SK-N-SH treated with all-trans-retinoic acid at 6 μM for 48 hours (cell line): ENCODE results near the gene SV2B.

Experiments
- ATAC-seq: fragments of 200-7000 bp; cut with Tn5 transposase; 3 replicates; pipeline ENCODE4 v1.9.1; 2020; ENCODE audit warnings: mild to moderate bottlenecking, moderate library complexity
- ARNTL ChIP-seq: fragments of 450-650 bp; formaldehyde crosslinking; IDR thresholded peaks from 2 replicates; pipeline ENCODE4 v1.5.0; 2020; ENCODE audit warnings: low read depth, mild to moderate bottlenecking, moderate library complexity, borderline replicate concordance
- BACH2 ChIP-seq: fragments of 250-450 bp; sonication (Bioruptor Pico); IDR thresholded peaks from 2 replicates; pipeline ENCODE4 v1.9.0; 2021; ENCODE audit warnings: mild to moderate bottlenecking, borderline replicate concordance
- CSDC2 ChIP-seq: fragments of 250-450 bp; sonication (Bioruptor Pico); IDR thresholded peaks from 2 replicates; pipeline ENCODE4 v1.5.0; 2020; ENCODE audit warnings: mild to moderate bottlenecking, moderate library complexity
- ESRRG ChIP-seq: fragments of 250-450 bp; sonication (Bioruptor Pico); IDR thresholded peaks from 2 replicates; pipeline ENCODE4 v1.6.1; 2021; ENCODE audit warnings: mild to moderate bottlenecking
- GLIS3 ChIP-seq: fragments of 250-450 bp; sonication (Bioruptor Pico); IDR thresholded peaks from 2 replicates; pipeline ENCODE4 v1.5.0; 2020; ENCODE audit warnings: mild to moderate bottlenecking, moderate library complexity
- ISL1 ChIP-seq: fragments of 250-450 bp; sonication (Bioruptor Pico); IDR thresholded peaks from 2 replicates; pipeline ENCODE4 v2.1.2; 2022; ENCODE audit warnings: mild to moderate bottlenecking, moderate library complexity
- PPARA ChIP-seq: fragments of 250-450 bp; sonication (Bioruptor Pico); IDR thresholded peaks from 2 replicates; pipeline ENCODE4 v1.5.0; 2020; ENCODE audit warnings: mild to moderate bottlenecking, borderline replicate concordance
- RARB ChIP-seq: fragments of 250-450 bp; sonication (Bioruptor Pico); IDR thresholded peaks from 2 replicates; pipeline ENCODE4 v1.8.0; 2021; ENCODE audit warnings: mild to moderate bottlenecking, moderate library complexity
- SNAI2 ChIP-seq: fragments of 250-450 bp; sonication (Bioruptor Pico); IDR thresholded peaks from 2 replicates; pipeline ENCODE4 v1.5.0; 2020; ENCODE audit warnings: mild to moderate bottlenecking, moderate library complexity
- TCF4 ChIP-seq: fragments of 250-450 bp; sonication (Bioruptor Pico); IDR thresholded peaks from 2 replicates; pipeline ENCODE4 v1.8.0; 2021; ENCODE audit warnings: mild to moderate bottlenecking, moderate library complexity, borderline replicate concordance
- TOX ChIP-seq: fragments of 250-450 bp; sonication (Bioruptor Pico); IDR thresholded peaks from 2 replicates; pipeline ENCODE4 v1.8.0; 2021; ENCODE audit warnings: mild to moderate bottlenecking, moderate library complexity, borderline replicate concordance
- ZC3H10 ChIP-seq: fragments of 250-450 bp; sonication (Bioruptor Pico); IDR thresholded peaks from 2 replicates; pipeline ENCODE4 v1.5.1; 2021; ENCODE audit warnings: mild to moderate bottlenecking, moderate library complexity
- ZFP3 ChIP-seq: fragments of 250-450 bp; sonication (Bioruptor Pico); IDR thresholded peaks from 2 replicates; pipeline ENCODE4 v1.5.0; 2020; ENCODE audit warnings: mild to moderate bottlenecking, moderate library complexity
- ZFP30 ChIP-seq: fragments of 450-650 bp; formaldehyde crosslinking; IDR thresholded peaks from 2 replicates; pipeline ENCODE4 v1.5.0; 2022; ENCODE audit warnings: mild to moderate bottlenecking, moderate library complexity
- ZNF565 ChIP-seq: fragments of 450-650 bp; formaldehyde crosslinking; conservative IDR thresholded peaks from 2 replicates; pipeline ENCODE4 v1.5.0; 2020; ENCODE audit warnings: low read depth, mild to moderate bottlenecking, moderate library complexity
- ZNF70 ChIP-seq: fragments of 450-650 bp; formaldehyde crosslinking; IDR thresholded peaks from 2 replicates; pipeline ENCODE4 v1.5.0; 2020; ENCODE audit warnings: mild to moderate bottlenecking, moderate library complexity
- ZNF8 ChIP-seq: fragments of 450-650 bp; formaldehyde crosslinking; IDR thresholded peaks from 2 replicates; pipeline ENCODE4 v1.5.0; 2020; ENCODE audit warnings: mild to moderate bottlenecking, moderate library complexity
- TF ChIP-seq, protein P1 (sequence below): fragments of 250-450 bp; sonication (Bioruptor Pico); IDR thresholded peaks from 2 replicates; pipeline ENCODE4 v1.5.1; 2020; ENCODE audit warnings: low read depth, mild to moderate bottlenecking, moderate library complexity
- TF ChIP-seq, protein P2 (sequence below): fragments of 250-450 bp; sonication (Bioruptor Pico); IDR thresholded peaks from 2 replicates; pipeline ENCODE4 v1.5.0; 2020; ENCODE audit warnings: mild to moderate bottlenecking, moderate library complexity
- TF ChIP-seq, protein P3 (sequence below): fragments of 250-450 bp; sonication (Bioruptor Pico); IDR thresholded peaks from 2 replicates; pipeline ENCODE4 v1.8.0; 2020; ENCODE audit warnings: mild to moderate bottlenecking, moderate library complexity, borderline replicate concordance
- TF ChIP-seq, protein P4 (sequence below): fragments of 250-450 bp; sonication (Bioruptor Pico); IDR thresholded peaks from 2 replicates; pipeline ENCODE4 v1.5.1; 2021; ENCODE audit warnings: mild to moderate bottlenecking, moderate library complexity
- TF ChIP-seq, protein P5 (sequence below): fragments of 250-450 bp; sonication (Bioruptor Pico); IDR thresholded peaks from 2 replicates; pipeline ENCODE4 v1.8.0; 2021; ENCODE audit warnings: low read depth, mild to moderate bottlenecking, moderate library complexity, borderline replicate concordance

Gene SV2B

DNA sequence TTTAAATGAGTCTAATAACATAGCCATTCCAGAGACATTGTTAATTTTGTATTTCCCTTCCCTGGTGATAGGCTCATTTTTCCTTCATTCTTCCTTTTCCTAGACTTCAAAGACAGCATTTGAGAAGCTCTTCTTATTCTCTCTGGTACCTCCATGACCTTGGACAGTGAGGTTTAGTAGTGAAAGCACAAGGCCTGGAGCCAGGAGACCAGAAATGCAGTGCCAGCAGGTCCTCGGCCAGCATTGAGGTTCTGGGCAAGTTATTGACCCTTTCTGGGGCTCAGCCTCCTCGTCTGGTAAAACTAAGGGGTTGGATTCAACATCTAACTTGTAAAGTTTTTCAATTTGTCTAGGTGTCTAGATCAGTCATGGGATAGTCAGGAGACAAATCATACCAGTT is 146.9 kb downstream of the SV2B start:
- no peak for ATAC-seq
- no peak for TF ChIP-seq ZC3H10 (CRISPR knock-in tag)
- no peak for TF ChIP-seq TOX
- TF ChIP-seq, protein P1, sequence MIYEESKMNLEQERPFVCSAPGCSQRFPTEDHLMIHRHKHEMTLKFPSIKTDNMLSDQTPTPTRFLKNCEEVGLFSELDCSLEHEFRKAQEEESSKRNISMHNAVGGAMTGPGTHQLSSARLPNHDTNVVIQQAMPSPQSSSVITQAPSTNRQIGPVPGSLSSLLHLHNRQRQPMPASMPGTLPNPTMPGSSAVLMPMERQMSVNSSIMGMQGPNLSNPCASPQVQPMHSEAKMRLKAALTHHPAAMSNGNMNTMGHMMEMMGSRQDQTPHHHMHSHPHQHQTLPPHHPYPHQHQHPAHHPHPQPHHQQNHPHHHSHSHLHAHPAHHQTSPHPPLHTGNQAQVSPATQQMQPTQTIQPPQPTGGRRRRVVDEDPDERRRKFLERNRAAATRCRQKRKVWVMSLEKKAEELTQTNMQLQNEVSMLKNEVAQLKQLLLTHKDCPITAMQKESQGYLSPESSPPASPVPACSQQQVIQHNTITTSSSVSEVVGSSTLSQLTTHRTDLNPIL (CRISPR knock-in tag), result no peak
- TF ChIP-seq ISL1 (CRISPR knock-in tag), result no peak
- TF ChIP-seq ZNF565, result no peak
- no peak for TF ChIP-seq ZFP30 (CRISPR knock-in tag)
- TF ChIP-seq, protein P2, sequence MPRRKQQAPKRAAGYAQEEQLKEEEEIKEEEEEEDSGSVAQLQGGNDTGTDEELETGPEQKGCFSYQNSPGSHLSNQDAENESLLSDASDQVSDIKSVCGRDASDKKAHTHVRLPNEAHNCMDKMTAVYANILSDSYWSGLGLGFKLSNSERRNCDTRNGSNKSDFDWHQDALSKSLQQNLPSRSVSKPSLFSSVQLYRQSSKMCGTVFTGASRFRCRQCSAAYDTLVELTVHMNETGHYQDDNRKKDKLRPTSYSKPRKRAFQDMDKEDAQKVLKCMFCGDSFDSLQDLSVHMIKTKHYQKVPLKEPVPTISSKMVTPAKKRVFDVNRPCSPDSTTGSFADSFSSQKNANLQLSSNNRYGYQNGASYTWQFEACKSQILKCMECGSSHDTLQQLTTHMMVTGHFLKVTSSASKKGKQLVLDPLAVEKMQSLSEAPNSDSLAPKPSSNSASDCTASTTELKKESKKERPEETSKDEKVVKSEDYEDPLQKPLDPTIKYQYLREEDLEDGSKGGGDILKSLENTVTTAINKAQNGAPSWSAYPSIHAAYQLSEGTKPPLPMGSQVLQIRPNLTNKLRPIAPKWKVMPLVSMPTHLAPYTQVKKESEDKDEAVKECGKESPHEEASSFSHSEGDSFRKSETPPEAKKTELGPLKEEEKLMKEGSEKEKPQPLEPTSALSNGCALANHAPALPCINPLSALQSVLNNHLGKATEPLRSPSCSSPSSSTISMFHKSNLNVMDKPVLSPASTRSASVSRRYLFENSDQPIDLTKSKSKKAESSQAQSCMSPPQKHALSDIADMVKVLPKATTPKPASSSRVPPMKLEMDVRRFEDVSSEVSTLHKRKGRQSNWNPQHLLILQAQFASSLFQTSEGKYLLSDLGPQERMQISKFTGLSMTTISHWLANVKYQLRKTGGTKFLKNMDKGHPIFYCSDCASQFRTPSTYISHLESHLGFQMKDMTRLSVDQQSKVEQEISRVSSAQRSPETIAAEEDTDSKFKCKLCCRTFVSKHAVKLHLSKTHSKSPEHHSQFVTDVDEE (CRISPR knock-in tag), result no peak
- TF ChIP-seq ARNTL (CRISPR knock-in tag), result no peak
- TF ChIP-seq, protein P3, sequence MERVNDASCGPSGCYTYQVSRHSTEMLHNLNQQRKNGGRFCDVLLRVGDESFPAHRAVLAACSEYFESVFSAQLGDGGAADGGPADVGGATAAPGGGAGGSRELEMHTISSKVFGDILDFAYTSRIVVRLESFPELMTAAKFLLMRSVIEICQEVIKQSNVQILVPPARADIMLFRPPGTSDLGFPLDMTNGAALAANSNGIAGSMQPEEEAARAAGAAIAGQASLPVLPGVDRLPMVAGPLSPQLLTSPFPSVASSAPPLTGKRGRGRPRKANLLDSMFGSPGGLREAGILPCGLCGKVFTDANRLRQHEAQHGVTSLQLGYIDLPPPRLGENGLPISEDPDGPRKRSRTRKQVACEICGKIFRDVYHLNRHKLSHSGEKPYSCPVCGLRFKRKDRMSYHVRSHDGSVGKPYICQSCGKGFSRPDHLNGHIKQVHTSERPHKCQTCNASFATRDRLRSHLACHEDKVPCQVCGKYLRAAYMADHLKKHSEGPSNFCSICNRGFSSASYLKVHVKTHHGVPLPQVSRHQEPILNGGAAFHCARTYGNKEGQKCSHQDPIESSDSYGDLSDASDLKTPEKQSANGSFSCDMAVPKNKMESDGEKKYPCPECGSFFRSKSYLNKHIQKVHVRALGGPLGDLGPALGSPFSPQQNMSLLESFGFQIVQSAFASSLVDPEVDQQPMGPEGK (CRISPR knock-in tag), result no peak
- TF ChIP-seq TCF4, result no peak
- no peak for TF ChIP-seq RARB (CRISPR knock-in tag)
- TF ChIP-seq BACH2, result no peak
- TF ChIP-seq, protein P4, sequence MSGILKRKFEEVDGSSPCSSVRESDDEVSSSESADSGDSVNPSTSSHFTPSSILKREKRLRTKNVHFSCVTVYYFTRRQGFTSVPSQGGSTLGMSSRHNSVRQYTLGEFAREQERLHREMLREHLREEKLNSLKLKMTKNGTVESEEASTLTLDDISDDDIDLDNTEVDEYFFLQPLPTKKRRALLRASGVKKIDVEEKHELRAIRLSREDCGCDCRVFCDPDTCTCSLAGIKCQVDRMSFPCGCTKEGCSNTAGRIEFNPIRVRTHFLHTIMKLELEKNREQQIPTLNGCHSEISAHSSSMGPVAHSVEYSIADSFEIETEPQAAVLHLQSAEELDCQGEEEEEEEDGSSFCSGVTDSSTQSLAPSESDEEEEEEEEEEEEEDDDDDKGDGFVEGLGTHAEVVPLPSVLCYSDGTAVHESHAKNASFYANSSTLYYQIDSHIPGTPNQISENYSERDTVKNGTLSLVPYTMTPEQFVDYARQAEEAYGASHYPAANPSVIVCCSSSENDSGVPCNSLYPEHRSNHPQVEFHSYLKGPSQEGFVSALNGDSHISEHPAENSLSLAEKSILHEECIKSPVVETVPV (CRISPR knock-in tag), result no peak
- no peak for TF ChIP-seq CSDC2 (CRISPR knock-in tag)
- TF ChIP-seq GLIS3 (CRISPR knock-in tag), result no peak
- TF ChIP-seq ZNF8 (CRISPR knock-in tag), result no peak
- no peak for TF ChIP-seq ZNF70 (CRISPR knock-in tag)
- no peak for TF ChIP-seq PPARA (CRISPR knock-in tag)
- TF ChIP-seq, protein P5, sequence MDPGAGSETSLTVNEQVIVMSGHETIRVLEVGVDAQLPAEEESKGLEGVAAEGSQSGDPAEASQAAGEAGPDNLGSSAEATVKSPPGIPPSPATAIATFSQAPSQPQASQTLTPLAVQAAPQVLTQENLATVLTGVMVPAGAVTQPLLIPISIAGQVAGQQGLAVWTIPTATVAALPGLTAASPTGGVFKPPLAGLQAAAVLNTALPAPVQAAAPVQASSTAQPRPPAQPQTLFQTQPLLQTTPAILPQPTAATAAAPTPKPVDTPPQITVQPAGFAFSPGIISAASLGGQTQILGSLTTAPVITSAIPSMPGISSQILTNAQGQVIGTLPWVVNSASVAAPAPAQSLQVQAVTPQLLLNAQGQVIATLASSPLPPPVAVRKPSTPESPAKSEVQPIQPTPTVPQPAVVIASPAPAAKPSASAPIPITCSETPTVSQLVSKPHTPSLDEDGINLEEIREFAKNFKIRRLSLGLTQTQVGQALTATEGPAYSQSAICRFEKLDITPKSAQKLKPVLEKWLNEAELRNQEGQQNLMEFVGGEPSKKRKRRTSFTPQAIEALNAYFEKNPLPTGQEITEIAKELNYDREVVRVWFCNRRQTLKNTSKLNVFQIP, result no peak
- no peak for TF ChIP-seq SNAI2
- TF ChIP-seq, all 23 proteins: peak for 0

DNA sequence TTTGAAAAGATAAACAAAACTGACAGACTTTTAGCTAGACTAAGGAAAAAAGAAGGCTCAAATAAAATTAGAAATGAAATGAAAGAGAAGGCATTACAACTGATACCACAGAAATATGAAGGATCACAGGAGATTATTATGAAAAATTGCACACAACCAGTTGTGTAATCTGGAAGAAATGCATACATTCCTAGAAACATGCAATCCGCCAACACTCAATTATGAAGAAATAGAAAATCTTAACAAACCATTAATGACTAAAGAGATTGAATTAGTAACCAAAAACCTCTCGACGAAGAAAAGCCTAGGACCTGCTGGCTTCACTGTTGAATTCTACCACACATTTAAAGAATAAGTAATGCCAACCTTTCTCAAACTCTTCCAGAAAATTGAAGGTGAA is 149.5 kb downstream of the SV2B start:
- TF ChIP-seq, protein P5, result no peak
- TF ChIP-seq ESRRG (CRISPR knock-in tag), result no peak
- no peak for TF ChIP-seq ZNF70 (CRISPR knock-in tag)
- TF ChIP-seq ZFP3 (CRISPR knock-in tag), result no peak
- no peak for TF ChIP-seq BACH2
- ATAC-seq, result no peak

DNA sequence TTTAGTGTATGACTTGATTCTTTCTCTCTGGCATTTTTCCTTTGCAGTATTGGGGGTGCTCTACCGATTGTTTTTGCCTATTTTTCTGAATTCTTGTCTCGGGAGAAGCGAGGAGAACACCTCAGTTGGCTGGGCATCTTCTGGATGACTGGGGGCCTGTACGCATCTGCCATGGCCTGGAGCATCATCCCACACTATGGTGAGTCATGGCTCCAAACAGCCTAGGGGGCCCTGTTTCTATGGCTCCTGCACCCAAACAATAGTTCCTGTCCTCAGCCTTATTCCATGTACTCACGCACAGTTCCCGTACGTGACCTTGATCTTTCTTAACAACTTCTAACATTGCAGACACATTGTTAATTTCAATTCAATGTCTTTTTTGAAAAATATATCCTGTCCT is 152.3 kb downstream of the SV2B start:
- no peak for ATAC-seq
- TF ChIP-seq ZFP30 (CRISPR knock-in tag) (no peak), SNAI2 (no peak), ESRRG (CRISPR knock-in tag) (no peak), ZNF70 (CRISPR knock-in tag) (no peak), GLIS3 (CRISPR knock-in tag) (no peak), TOX (no peak)
- TF ChIP-seq, protein P2 (CRISPR knock-in tag), result no peak
- TF ChIP-seq, protein P1 (CRISPR knock-in tag), result no peak
- TF ChIP-seq, protein P5, result no peak
